ENCODE measurements around the gene PRG3. TPM values are rescaled to one million over a fixed set of nuclear protein-coding genes. Genes with fewer than 3 reads are reported as not detected.
"Not testable (repeated sequence)": the region's sequence is repeated elsewhere in the genome, so short reads cannot be mapped to it uniquely, and the experiment has no call there.

The PRG3 gene
- total RNA-seq, 1 donor from 2014 or later, result not detected

- intact Hi-C loops (cut with DNase I), result loop anchor here (5.0 kb wide), 1 partner anchor 42 kb away; no protein-coding TSS in a partner anchor
- no peak for DNase-seq (ENCODE audit: low spot score)
Measured at GRCh38 chr11:57364851-57365660, 15.9 kb downstream of the PRG3 start.

- intact Hi-C loops (cut with DNase I), result loop anchor here (5.0 kb wide), 1 partner anchor 44 kb away; no protein-coding TSS in a partner anchor
- no peak for DNase-seq (ENCODE audit: low spot score)
Measured at GRCh38 chr11:57363131-57364080, 17.5 kb downstream of the PRG3 start.

GRCh38 chr11:57361926-57362325 lies 19.0 kb downstream of the PRG3 start:
- intact Hi-C loops (cut with DNase I), result loop anchor here (5.0 kb wide), 1 partner anchor 45 kb away; no protein-coding TSS in a partner anchor

GRCh38 chr11:57361420-57361819 lies 19.5 kb downstream of the PRG3 start:
- intact Hi-C loops (cut with DNase I), result loop anchor here (5.0 kb wide), 1 partner anchor 46 kb away; no protein-coding TSS in a partner anchor
- DNase-seq (ENCODE audit: low spot score), result not testable (repeated sequence)

More at GRCh38 chr11:57361926-57362325, 19.0 kb downstream of the PRG3 start:
- no peak for DNase-seq (ENCODE audit: low spot score)

- intact Hi-C loops (cut with DNase I), result loop anchor here (5.0 kb wide), 1 partner anchor 46 kb away; no protein-coding TSS in a partner anchor
- no peak for DNase-seq (ENCODE audit: low spot score)
Measured at GRCh38 chr11:57360991-57361390, 20.0 kb downstream of the PRG3 start.

- intact Hi-C loops (cut with DNase I), result loop anchor here (5.0 to 10.0 kb wide), 2 partner anchors 47 to 515 kb away; no protein-coding TSS in a partner anchor
- no peak for DNase-seq (ENCODE audit: low spot score)
Measured at GRCh38 chr11:57359896-57360690, 20.9 kb downstream of the PRG3 start.

- no peak for DNase-seq (ENCODE audit: low spot score)
- intact Hi-C loops (cut with DNase I), result loop anchor here (10.0 kb wide), 1 partner anchor 515 kb away; no protein-coding TSS in a partner anchor
Measured at GRCh38 chr11:57359396-57359795, 21.6 kb downstream of the PRG3 start.

- intact Hi-C loops (cut with DNase I), result loop anchor here (10.0 kb wide), 1 partner anchor 514 kb away; no protein-coding TSS in a partner anchor
- DNase-seq (ENCODE audit: low spot score), result no peak
Measured at GRCh38 chr11:57358991-57359390, 22.0 kb downstream of the PRG3 start.

- DNase-seq (ENCODE audit: low spot score), result no peak
- intact Hi-C loops (cut with DNase I), result loop anchor here (10.0 kb wide), 1 partner anchor 514 kb away; no protein-coding TSS in a partner anchor
Measured at GRCh38 chr11:57358543-57358961, 22.4 kb downstream of the PRG3 start.

GRCh38 chr11:57357856-57358255 lies 23.1 kb downstream of the PRG3 start:
- intact Hi-C loops (cut with DNase I), result loop anchor here (10.0 kb wide), 1 partner anchor 513 kb away; no protein-coding TSS in a partner anchor
- no peak for DNase-seq (ENCODE audit: low spot score)

GRCh38 chr11:57357310-57357709 lies 23.6 kb downstream of the PRG3 start:
- no peak for DNase-seq (ENCODE audit: low spot score)
- intact Hi-C loops (cut with DNase I), result loop anchor here (10.0 kb wide), 1 partner anchor 513 kb away; no protein-coding TSS in a partner anchor

GRCh38 chr11:57356268-57356667 lies 24.7 kb downstream of the PRG3 start:
- DNase-seq (ENCODE audit: low spot score), result no peak
- intact Hi-C loops (cut with DNase I), result loop anchor here (10.0 kb wide), 1 partner anchor 511 kb away; no protein-coding TSS in a partner anchor

GRCh38 chr11:57354699-57355098 lies 26.3 kb downstream of the PRG3 start:
- intact Hi-C loops (cut with DNase I), result loop anchor here (10.0 kb wide), 1 partner anchor 510 kb away; no protein-coding TSS in a partner anchor
- DNase-seq (ENCODE audit: low spot score), result no peak

GRCh38 chr11:57353852-57354251 lies 27.1 kb downstream of the PRG3 start:
- DNase-seq (ENCODE audit: low spot score), result no peak
- intact Hi-C loops (cut with DNase I), result loop anchor here (10.0 kb wide), 1 partner anchor 509 kb away; no protein-coding TSS in a partner anchor

- DNase-seq (ENCODE audit: low spot score), result no peak
- intact Hi-C loops (cut with DNase I), result loop anchor here (10.0 kb wide), 1 partner anchor 509 kb away; no protein-coding TSS in a partner anchor
Measured at GRCh38 chr11:57353446-57353845, 27.5 kb downstream of the PRG3 start.

GRCh38 chr11:57353036-57353435 lies 27.9 kb downstream of the PRG3 start:
- intact Hi-C loops (cut with DNase I), result loop anchor here (10.0 kb wide), 1 partner anchor 508 kb away; no protein-coding TSS in a partner anchor
- DNase-seq (ENCODE audit: low spot score), result no peak

GRCh38 chr11:57349491-57350274 lies 31.3 kb downstream of the PRG3 start:
- peak; percentile 90 for DNase-seq (ENCODE audit: low spot score)
- intact Hi-C loops (cut with DNase I), result loop anchor here (5.0 to 10.0 kb wide), 6 partner anchors 78 to 1165 kb away; partner anchors contain the start of genes SLC43A3 and YPEL4

All from cardiac septum (tissue), 1 donor.